HepG2 (cell line): ENCODE results near the gene GTF2H3. TPM values are rescaled to one million over a fixed set of nuclear protein-coding genes. Genes with fewer than 3 reads are reported as not detected.

Experiments
- AHR ChIP-seq: IDR thresholded peaks from 2 replicates; pipeline ENCODE4 v1.6.1; 2018; ENCODE audit warnings: missing genetic modification reagents, missing compliant biosample characterization
- CHCHD3 ChIP-seq: sonication (generic); formaldehyde crosslinking; IDR thresholded peaks from 2 replicates; pipeline ENCODE4 v1.8.0; 2022; ENCODE audit warnings: mild to moderate bottlenecking, missing genetic modification reagents, moderate library complexity
- CREM ChIP-seq, 2 experiments: sonication (generic) in 1 of 2; formaldehyde crosslinking in 1 of 2; IDR thresholded peaks; 2 replicates each; pipeline versions ENCODE4 v1.4.0 to v1.6.1; 2016 to 2020; ENCODE audit warnings: antibody characterized with exemption in 1 of 2, mild to moderate bottlenecking in 1 of 2, missing genetic modification reagents in 1 of 2
- EZH2 ChIP-seq: conservative IDR thresholded peaks from 2 replicates; pipeline ENCODE4 v1.6.1; 2012; ENCODE audit warnings: mild to moderate bottlenecking, low read depth, low read length, moderate library complexity
- FOSL1 ChIP-seq: sonication (generic); formaldehyde crosslinking; IDR thresholded peaks from 2 replicates; pipeline ENCODE4 v1.9.0; 2021; ENCODE audit warnings: missing genetic modification reagents, borderline replicate concordance
- GATAD1 ChIP-seq: IDR thresholded peaks from 2 replicates; pipeline ENCODE4 v1.6.1; 2016; ENCODE audit warnings: missing genetic modification reagents, missing compliant biosample characterization
- HMGA1 ChIP-seq: sonication (generic); formaldehyde crosslinking; conservative IDR thresholded peaks from 2 replicates; pipeline ENCODE4 v1.4.0; 2020; ENCODE audit warnings: missing genetic modification reagents
- PHB2 ChIP-seq: fragments of 450-650 bp; IDR thresholded peaks from 2 replicates; pipeline ENCODE4 v1.6.1; 2018; ENCODE audit not compliant: partially characterized antibody
- SMAD3 ChIP-seq: sonication (generic); formaldehyde crosslinking; IDR thresholded peaks from 2 replicates; pipeline ENCODE4 v1.4.0; 2020; ENCODE audit warnings: missing genetic modification reagents
- TOE1 ChIP-seq: sonication (generic); formaldehyde crosslinking; IDR thresholded peaks from 2 replicates; pipeline ENCODE4 v1.4.0; 2020; ENCODE audit warnings: mild to moderate bottlenecking, missing genetic modification reagents
- WIZ ChIP-seq: sonication (generic); formaldehyde crosslinking; IDR thresholded peaks from 2 replicates; pipeline ENCODE4 v1.5.1; 2020; ENCODE audit warnings: mild to moderate bottlenecking, missing genetic modification reagents
- ZFAT ChIP-seq: sonication (generic); formaldehyde crosslinking; conservative IDR thresholded peaks from 2 replicates; pipeline ENCODE4 v1.8.1; 2023; ENCODE audit warnings: missing genetic modification reagents, inconsistent platforms
- ZMAT3 ChIP-seq: sonication (generic); formaldehyde crosslinking; conservative IDR thresholded peaks from 2 replicates; pipeline ENCODE4 v1.7.0; 2021; ENCODE audit warnings: missing genetic modification reagents
- ZNF335 ChIP-seq: sonication (generic); formaldehyde crosslinking; IDR thresholded peaks from 2 replicates; pipeline ENCODE4 v1.4.0; 2020; ENCODE audit warnings: missing genetic modification reagents
- ZNF350 ChIP-seq: sonication (generic); formaldehyde crosslinking; IDR thresholded peaks from 2 replicates; pipeline ENCODE4 v1.4.0; 2020; ENCODE audit warnings: mild to moderate bottlenecking, low read depth, missing genetic modification reagents, borderline replicate concordance
- ZNF530 ChIP-seq: sonication (generic); formaldehyde crosslinking; IDR thresholded peaks from 2 replicates; pipeline ENCODE4 v1.5.0; 2020; ENCODE audit warnings: low read depth, mild to moderate bottlenecking, missing genetic modification reagents
- ZNF616 ChIP-seq: sonication (generic); formaldehyde crosslinking; IDR thresholded peaks from 2 replicates; pipeline ENCODE4 v1.5.0; 2020; ENCODE audit warnings: low read depth, mild to moderate bottlenecking, missing genetic modification reagents
- ZNF674 ChIP-seq: sonication (generic); formaldehyde crosslinking; IDR thresholded peaks from 2 replicates; pipeline ENCODE4 v1.5.0; 2020; ENCODE audit warnings: low read depth, mild to moderate bottlenecking, missing genetic modification reagents
- ZNF878 ChIP-seq: sonication (generic); formaldehyde crosslinking; IDR thresholded peaks from 2 replicates; pipeline ENCODE4 v1.8.1; 2023; ENCODE audit warnings: mild to moderate bottlenecking, missing genetic modification reagents, moderate library complexity
- polyA plus RNA-seq, 8 experiments: library from polyadenylated mRNA; depleted of rRNA in 3 of 8; stranded (reverse) in 7 of 8; unstranded in 1 of 8; fragments of >200 nt; fragmentation: Illumina TruSeq in 4 of 8; extraction: Trizol in 4 of 8; gene quantifications; 2 replicates each; pipeline versions ENCODE4 v1.2.1 to v1.2.3, GENCODE V29; 2011 to 2016; ENCODE audit warnings: low read depth in 4 of 8, missing spikeins in 1 of 8, mixed read lengths in 1 of 8; ENCODE audit not compliant: insufficient read depth in 1 of 8
- total RNA-seq, 5 experiments: library from RNA; depleted of rRNA; stranded (reverse); fragments of >200 nt; fragmentation: Illumina TruSeq; extraction: Trizol; gene quantifications; 2 replicates each; pipeline ENCODE4 v1.2.3, GENCODE V29; 2016; ENCODE audit warnings: low read depth in 1 of 5
- TF ChIP-seq, protein P1 (sequence below): sonication (generic); formaldehyde crosslinking; IDR thresholded peaks from 2 replicates; pipeline ENCODE4 v1.4.0; 2020; ENCODE audit warnings: missing genetic modification reagents
- TF ChIP-seq, protein P2 (sequence below): sonication (generic); formaldehyde crosslinking; IDR thresholded peaks from 2 replicates; pipeline ENCODE4 v1.4.0; 2020; ENCODE audit warnings: missing genetic modification reagents
- TF ChIP-seq, protein P3 (sequence below): sonication (generic); formaldehyde crosslinking; IDR thresholded peaks from 2 replicates; pipeline ENCODE4 v1.4.0; 2020; ENCODE audit warnings: low read depth, mild to moderate bottlenecking, missing genetic modification reagents
- TF ChIP-seq, protein P4 (sequence below): sonication (generic); formaldehyde crosslinking; IDR thresholded peaks from 2 replicates; pipeline ENCODE4 v1.8.1; 2023; ENCODE audit warnings: mild to moderate bottlenecking, missing genetic modification reagents, borderline replicate concordance

GTF2H3 gene
- total and polyA plus RNA-seq, 2 of the 13 experiments (the other 11 are each of a cell fraction or from before 2014, with no cell fraction given) = 35.8 to 58.8 TPM

DNA sequence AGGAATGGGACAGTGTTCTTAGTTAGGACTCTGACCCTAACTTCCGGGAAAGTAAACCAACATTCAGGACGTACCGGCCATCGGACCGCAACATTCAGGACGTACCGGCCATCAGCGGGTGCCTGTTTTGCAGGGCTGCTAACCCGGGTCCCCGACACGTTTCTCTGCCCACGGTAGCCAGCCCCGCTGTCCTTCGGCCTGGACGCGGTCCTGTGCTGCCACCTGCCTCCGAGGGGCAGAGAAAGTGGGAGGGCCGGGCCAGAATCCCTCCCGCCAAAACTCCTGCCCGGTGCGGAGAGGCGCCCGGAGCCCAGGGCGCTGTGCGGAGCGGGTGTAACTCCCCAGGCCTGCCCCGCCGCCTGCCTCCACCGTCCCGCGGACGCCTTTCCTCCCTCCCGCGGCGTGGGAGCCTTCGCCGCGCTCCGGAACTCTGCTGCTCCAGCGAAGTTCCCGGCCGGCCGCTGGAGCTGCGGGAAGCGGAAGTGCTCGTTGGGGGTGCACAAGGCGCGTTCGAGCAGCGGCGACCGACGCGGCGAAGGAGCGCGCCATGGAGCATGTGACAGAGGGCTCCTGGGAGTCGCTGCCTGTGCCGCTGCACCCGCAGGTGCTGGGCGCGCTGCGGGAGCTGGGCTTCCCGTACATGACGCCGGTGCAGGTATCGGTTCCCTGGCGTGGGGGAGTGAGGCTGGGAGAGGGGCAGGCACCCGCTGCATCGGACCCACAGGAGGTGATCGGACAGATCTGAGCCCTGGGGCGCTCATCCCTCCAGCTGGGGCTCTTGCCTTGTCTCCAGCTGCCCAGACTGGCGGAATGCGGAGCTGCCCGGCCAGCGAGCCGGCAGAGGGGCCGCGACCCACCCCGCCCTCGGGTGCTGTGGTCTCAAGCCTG lies 31.8 kb upstream of the GTF2H3 start, which contains the start of gene DDX55 (continued):
- TF ChIP-seq ZFAT (CRISPR knock-in tag) (peak; percentile 64; the same call in 1 of the 2 replicates), ZNF616 (CRISPR knock-in tag) (peak; percentile 64; the same call in 1 of the 2 replicates), ZMAT3 (CRISPR knock-in tag) (peak; percentile 93), ZNF530 (CRISPR knock-in tag) (no peak), TOE1 (peak; percentile 62; the same call in 1 of the 2 replicates), FOSL1 (CRISPR knock-in tag) (no peak), AHR (peak; percentile 97), SMAD3 (CRISPR knock-in tag) (peak; percentile 97), HMGA1 (CRISPR knock-in tag) (no peak), EZH2 (no peak), PHB2 (no peak), CREM (IDR thresholded peaks at IDR 0.05) (peak; percentile 68; the same call in 1 of the 2 replicates), CREM (CRISPR knock-in tag; IDR thresholded peaks at IDR 0.05) (peak; percentile 65; the same call in 1 of the 2 replicates), CHCHD3 (peak; percentile 82), ZNF350 (peak; percentile 92; the same call in 1 of the 2 replicates), ZNF674 (CRISPR knock-in tag) (peak; percentile 69; the same call in 1 of the 2 replicates), WIZ (CRISPR knock-in tag) (peak; percentile 97), GATAD1 (peak; percentile 100), ZNF335 (CRISPR knock-in tag) (peak; percentile 83; the same call in 1 of the 2 replicates), ZNF878 (CRISPR knock-in tag) (peak; percentile 80; the same call in 1 of the 2 replicates)
- TF ChIP-seq, protein P1, sequence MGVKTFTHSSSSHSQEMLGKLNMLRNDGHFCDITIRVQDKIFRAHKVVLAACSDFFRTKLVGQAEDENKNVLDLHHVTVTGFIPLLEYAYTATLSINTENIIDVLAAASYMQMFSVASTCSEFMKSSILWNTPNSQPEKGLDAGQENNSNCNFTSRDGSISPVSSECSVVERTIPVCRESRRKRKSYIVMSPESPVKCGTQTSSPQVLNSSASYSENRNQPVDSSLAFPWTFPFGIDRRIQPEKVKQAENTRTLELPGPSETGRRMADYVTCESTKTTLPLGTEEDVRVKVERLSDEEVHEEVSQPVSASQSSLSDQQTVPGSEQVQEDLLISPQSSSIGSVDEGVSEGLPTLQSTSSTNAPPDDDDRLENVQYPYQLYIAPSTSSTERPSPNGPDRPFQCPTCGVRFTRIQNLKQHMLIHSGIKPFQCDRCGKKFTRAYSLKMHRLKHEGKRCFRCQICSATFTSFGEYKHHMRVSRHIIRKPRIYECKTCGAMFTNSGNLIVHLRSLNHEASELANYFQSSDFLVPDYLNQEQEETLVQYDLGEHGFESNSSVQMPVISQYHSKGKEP (CRISPR knock-in tag) = peak; percentile 91
- TF ChIP-seq, protein P2, sequence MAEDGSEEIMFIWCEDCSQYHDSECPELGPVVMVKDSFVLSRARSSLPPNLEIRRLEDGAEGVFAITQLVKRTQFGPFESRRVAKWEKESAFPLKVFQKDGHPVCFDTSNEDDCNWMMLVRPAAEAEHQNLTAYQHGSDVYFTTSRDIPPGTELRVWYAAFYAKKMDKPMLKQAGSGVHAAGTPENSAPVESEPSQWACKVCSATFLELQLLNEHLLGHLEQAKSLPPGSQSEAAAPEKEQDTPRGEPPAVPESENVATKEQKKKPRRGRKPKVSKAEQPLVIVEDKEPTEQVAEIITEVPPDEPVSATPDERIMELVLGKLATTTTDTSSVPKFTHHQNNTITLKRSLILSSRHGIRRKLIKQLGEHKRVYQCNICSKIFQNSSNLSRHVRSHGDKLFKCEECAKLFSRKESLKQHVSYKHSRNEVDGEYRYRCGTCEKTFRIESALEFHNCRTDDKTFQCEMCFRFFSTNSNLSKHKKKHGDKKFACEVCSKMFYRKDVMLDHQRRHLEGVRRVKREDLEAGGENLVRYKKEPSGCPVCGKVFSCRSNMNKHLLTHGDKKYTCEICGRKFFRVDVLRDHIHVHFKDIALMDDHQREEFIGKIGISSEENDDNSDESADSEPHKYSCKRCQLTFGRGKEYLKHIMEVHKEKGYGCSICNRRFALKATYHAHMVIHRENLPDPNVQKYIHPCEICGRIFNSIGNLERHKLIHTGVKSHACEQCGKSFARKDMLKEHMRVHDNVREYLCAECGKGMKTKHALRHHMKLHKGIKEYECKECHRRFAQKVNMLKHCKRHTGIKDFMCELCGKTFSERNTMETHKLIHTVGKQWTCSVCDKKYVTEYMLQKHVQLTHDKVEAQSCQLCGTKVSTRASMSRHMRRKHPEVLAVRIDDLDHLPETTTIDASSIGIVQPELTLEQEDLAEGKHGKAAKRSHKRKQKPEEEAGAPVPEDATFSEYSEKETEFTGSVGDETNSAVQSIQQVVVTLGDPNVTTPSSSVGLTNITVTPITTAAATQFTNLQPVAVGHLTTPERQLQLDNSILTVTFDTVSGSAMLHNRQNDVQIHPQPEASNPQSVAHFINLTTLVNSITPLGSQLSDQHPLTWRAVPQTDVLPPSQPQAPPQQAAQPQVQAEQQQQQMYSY (CRISPR knock-in tag) = no peak
- TF ChIP-seq, protein P3, sequence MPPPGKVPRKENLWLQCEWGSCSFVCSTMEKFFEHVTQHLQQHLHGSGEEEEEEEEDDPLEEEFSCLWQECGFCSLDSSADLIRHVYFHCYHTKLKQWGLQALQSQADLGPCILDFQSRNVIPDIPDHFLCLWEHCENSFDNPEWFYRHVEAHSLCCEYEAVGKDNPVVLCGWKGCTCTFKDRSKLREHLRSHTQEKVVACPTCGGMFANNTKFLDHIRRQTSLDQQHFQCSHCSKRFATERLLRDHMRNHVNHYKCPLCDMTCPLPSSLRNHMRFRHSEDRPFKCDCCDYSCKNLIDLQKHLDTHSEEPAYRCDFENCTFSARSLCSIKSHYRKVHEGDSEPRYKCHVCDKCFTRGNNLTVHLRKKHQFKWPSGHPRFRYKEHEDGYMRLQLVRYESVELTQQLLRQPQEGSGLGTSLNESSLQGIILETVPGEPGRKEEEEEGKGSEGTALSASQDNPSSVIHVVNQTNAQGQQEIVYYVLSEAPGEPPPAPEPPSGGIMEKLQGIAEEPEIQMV = peak; percentile 67; the same call in 1 of the 2 replicates
- TF ChIP-seq, protein P4, sequence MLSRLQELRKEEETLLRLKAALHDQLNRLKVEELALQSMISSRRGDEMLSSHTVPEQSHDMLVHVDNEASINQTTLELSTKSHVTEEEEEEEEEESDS (CRISPR knock-in tag) = peak; percentile 47; the same call in 1 of the 2 replicates
